Frontal cortex (tissue), 4 donors: ENCODE measurements around the gene FGFR1OP2. TPM values are rescaled to one million over a fixed set of nuclear protein-coding genes. Genes with fewer than 3 reads are reported as not detected.
"Not testable (repeated sequence)": the region's sequence is repeated elsewhere in the genome, so short reads cannot be mapped to it uniquely, and the experiment has no call there.

ENCODE experiments used
- DNase-seq, 2 donors: peaks; one replicate each; pipeline ENCODE4 v3.0.0; 2012; ENCODE audit warnings: low spot score in 2 of 2
- FAIRE-seq: peaks from 2 replicates; lab custom pipeline; 2012; peaks lifted over from hg19 to GRCh38; lab: Jason Lieb, UNC
- total RNA-seq: library from RNA; depleted of rRNA; stranded (reverse); fragments of >200 nt; gene quantifications from one replicate; pipeline ENCODE4 v1.2.3, GENCODE V29; 2014
- donor health status: control.
- donor health status: control.
- donor health status: control.

FGFR1OP2 gene
- 42.0 TPM for total RNA-seq

GRCh38 chr12:26937863-26938700 is at the start of gene FGFR1OP2, which contains the start of gene INTS13:
FGFR1OP2 (plus strand) TSS chr12:26938470; CDS start chr12:26954159, 15,689 bp downstream.
INTS13 (minus strand) TSS chr12:26937981; CDS start chr12:26936803, 1,178 bp downstream.
- DNase-seq (peak; percentile 87 to 94), FAIRE-seq (no peak)

DNA sequence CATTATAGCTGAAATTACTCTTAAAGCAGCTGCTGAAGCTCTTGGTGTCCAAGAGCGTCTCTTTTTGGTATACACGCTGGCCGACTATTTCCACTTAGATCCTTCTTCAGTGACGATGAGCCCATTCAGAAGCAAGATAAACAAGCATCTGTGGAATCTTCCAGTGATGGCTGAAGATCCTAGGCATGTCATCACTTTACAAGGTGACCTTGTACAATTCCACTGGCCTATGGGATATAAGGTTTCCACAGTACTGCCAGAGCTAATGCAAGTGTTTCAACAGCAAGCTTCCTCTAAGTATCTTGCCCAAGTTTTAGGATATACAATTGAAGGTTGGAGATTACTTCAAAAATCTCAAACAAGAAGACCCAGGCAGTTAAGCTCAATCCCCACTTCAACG is 47.5 kb upstream of the FGFR1OP2 start:
- FAIRE-seq: no peak
- DNase-seq: no peak

DNA sequence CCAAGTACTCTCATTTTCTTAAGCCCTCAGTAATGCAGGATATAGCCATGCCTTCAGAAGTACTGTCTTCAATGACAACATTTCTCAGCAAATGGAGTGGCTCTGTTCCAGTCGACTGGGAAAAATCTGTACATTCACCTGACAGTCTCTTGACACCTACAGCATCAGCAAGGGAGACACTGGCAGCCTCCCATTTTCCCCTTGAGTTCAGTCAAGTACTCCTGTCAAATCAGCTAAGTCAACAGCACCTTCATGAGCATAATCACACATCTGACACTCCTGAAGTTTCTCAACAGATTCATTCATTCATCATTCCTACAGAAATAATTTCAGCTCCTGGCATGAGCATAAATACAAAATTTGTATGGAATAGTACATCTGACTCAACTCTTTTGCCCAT is 46.6 kb upstream of the FGFR1OP2 start:
- DNase-seq (no peak), FAIRE-seq (no peak)

DNA sequence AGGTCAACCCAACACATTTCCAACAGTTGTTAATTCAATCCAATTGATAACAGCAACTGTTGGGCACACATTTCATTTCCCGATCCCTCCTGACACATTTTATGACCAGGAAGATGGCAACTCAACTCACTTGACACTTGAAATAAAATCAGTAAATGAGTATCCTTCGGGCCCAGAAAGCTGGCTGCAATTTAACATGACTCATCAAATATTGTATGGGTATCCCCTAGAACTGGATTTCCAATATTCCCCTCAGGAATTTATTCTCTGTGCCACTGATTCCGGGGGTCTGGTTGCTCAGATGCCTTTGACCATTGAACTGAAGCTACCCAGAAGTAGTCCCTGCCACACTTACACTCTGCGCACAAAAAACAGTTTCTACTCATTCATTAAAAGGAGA is 42.6 kb upstream of the FGFR1OP2 start:
- FAIRE-seq: no peak
- DNase-seq: no peak

GRCh38 chr12:26896913-26897312 is 41.4 kb upstream of the FGFR1OP2 start:
- no peak for FAIRE-seq
- DNase-seq: no peak

DNA sequence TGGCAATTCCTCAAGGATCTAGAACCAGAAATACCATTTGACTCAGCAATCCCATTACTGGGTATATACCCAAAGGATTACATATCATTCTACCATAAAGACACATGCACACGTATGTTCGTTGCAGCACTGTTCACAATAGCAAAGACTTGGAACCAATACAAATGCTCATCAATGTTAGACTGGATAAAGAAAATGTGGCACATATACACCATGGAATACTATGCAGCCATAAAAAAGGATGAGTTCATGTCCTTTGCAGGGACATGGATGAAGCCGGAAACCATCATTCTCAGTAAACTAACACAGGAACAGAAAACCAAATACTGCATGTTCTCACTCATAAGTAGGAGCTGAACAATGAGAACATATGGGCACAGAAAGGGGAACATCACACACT is 34.9 kb upstream of the FGFR1OP2 start:
- not testable (repeated sequence) for FAIRE-seq, DNase-seq

- no peak for DNase-seq
- no peak for FAIRE-seq
Measured at GRCh38 chr12:26906024-26906423, 32.2 kb upstream of the FGFR1OP2 start.

DNA sequence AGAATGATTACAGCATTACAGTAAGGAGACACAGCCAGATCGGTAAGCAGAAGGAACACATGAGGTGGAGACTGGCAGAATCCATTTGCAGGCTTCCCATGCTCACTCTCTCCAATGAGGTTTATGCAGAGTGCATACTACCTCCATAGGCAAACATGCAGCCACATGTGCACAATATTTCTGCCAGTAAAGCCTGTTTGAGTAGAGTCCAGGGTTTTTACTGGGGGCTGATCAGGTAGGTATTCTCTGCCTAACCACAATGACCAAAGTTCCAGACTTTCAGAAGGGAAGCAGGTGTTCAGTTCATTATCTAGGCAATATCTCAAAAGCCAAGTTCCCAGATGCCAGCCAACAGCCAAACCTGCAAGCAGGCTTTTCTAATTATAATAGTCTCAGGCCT is 31.6 kb upstream of the FGFR1OP2 start:
- FAIRE-seq (no peak), DNase-seq (no peak)

- no peak for DNase-seq
- peak; percentile 31 for FAIRE-seq
Measured at GRCh38 chr12:26918321-26919215, 19.7 kb upstream of the FGFR1OP2 start.

- no peak for FAIRE-seq
- DNase-seq: no peak
Measured at GRCh38 chr12:26919216-26919555, 19.1 kb upstream of the FGFR1OP2 start.

GRCh38 chr12:26921886-26922285 is 16.4 kb upstream of the FGFR1OP2 start:
- DNase-seq: no peak

DNA sequence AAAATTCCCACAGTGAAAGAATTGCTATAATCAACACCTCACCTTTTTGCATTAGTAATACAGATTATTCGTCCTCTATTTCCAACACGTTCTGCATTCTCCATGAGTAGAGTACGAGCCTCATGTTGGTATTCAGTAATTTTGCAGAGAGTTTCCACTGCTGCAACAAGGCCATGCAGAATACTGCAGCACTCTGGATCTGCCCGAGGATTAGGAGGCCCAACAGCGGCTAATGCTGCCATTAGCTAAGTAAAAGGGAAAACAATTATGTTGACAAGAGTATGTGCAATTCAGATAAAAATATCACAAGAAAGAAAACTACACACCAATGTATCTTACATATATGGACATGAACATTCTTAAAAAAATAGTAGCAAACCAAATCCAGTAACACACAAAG is 9.6 kb upstream of the FGFR1OP2 start:
- DNase-seq (no peak), FAIRE-seq (no peak)

More at GRCh38 chr12:26921886-26922285, 16.4 kb upstream of the FGFR1OP2 start:
- no peak for FAIRE-seq

DNA sequence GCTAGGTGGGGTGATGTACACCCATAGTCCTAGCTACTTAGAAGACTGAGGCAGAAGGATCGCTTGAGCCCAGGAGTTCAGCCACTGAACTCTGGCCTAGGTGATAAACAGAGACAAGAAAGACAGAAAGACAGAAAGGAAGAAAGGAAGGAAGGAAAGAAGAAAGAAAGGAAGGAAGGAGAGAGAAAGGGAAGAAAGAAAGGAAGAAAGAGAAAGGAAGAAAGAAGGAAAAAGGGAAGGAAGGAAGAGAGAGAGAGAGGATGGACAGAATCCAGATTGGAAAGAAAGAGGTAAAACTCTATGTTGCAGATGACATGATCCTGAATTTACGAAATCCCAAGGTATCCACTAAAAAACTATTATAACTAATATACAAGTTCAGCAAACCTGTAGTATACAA is 8.7 kb upstream of the FGFR1OP2 start:
- no peak for DNase-seq
- no peak for FAIRE-seq

GRCh38 chr12:26935636-26936378 is 2.5 kb upstream of the FGFR1OP2 start:
- FAIRE-seq: no peak
- DNase-seq: no peak

GRCh38 chr12:26936559-26937442 is 1.5 kb upstream of the FGFR1OP2 start:
- FAIRE-seq (no peak), DNase-seq (no peak)

- no peak for FAIRE-seq
- no peak for DNase-seq
Measured at GRCh38 chr12:26937443-26937862, 817 bp upstream of the FGFR1OP2 start.

DNA sequence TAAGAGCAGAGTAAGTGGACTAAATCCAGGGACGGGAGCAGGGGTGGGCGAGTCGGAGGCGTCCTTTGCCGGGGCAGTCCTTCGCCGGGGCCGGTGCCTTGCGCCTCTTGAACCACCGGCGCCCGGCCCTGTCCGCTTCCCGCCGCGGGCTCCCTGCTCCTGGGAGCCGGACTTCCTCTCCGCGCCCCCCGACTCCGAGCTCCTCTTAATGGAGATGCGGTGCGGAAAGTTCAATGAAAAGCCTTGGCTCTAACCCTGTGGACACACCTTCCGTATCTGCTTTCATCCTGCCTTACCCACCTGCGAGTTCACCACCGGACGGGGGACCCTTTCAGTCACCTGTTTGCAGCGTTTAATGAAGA is 412 bp downstream of the FGFR1OP2 start:
- FAIRE-seq: no peak
- DNase-seq: peak in 1 of 2 donors; percentile 5

DNA sequence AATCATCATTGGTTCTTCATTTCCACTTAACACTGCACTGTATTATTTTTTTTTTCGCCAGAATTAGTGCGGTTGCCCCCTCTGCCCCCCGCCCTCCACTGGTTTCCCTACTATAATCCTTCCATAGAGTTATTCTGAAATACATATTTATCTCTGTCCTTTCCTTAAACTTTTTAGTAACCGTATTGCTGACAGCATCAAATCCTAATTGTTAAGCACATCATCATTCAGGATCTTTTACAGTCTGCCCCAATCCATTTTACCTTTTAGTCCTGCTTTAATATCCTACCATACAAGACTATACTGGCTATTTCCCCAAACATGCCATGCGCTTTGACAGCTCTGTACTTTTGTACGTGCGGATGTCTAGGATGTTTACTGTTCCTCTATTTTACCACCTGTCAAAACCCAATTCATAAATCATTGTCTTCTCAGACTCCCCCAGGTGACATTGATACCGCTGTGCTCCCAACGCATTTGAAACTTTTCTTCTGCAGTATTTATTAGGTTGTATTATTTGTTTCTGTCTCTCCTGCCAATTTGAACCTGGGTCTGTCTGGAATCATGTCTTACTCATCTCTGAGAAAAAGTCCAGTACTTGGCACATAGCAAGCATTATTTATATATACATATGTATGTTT is 1.0 kb downstream of the FGFR1OP2 start:
- FAIRE-seq: no peak
- DNase-seq: no peak

- no peak for DNase-seq
- FAIRE-seq: no peak
Measured at GRCh38 chr12:26939953-26940352, 1.7 kb downstream of the FGFR1OP2 start.
